Measurements from ENCODE around the gene IL1RAPL2.

The IL1RAPL2 gene

GRCh38 chrX:105464618-105465017, 898.6 kb downstream of the IL1RAPL2 start:
- no peak for DNase-seq (ENCODE audit: low read depth)

GRCh38 chrX:105468741-105469140, 902.7 kb downstream of the IL1RAPL2 start:
- no peak for DNase-seq (ENCODE audit: low read depth)

GRCh38 chrX:105471597-105471996, 905.6 kb downstream of the IL1RAPL2 start:
- no peak for DNase-seq (ENCODE audit: low read depth)

GRCh38 chrX:105475801-105476200, 909.8 kb downstream of the IL1RAPL2 start:
- no peak for DNase-seq (ENCODE audit: low read depth)

GRCh38 chrX:105477351-105477750, 911.4 kb downstream of the IL1RAPL2 start:
- no peak for DNase-seq (ENCODE audit: low read depth)

- no peak for DNase-seq (ENCODE audit: low read depth)
These were observed 914.8 kb downstream of the IL1RAPL2 start for GRCh38 chrX:105480646-105481310.

- no peak for DNase-seq (ENCODE audit: low read depth)
These were observed 917.0 kb downstream of the IL1RAPL2 start for GRCh38 chrX:105483011-105483410.

- DNase-seq (ENCODE audit: low read depth): no peak
These were observed 922.7 kb downstream of the IL1RAPL2 start for GRCh38 chrX:105488716-105489115.

- no peak for DNase-seq (ENCODE audit: low read depth)
These were observed 929.4 kb downstream of the IL1RAPL2 start for GRCh38 chrX:105495376-105495775.

GRCh38 chrX:105502336-105502735, 936.3 kb downstream of the IL1RAPL2 start:
- no peak for DNase-seq (ENCODE audit: low read depth)

GRCh38 chrX:105515561-105515960, 949.6 kb downstream of the IL1RAPL2 start:
- no peak for DNase-seq (ENCODE audit: low read depth)

GRCh38 chrX:105526431-105526830, 960.4 kb downstream of the IL1RAPL2 start:
- no peak for DNase-seq (ENCODE audit: low read depth)

GRCh38 chrX:105527759-105528158, 961.8 kb downstream of the IL1RAPL2 start:
- DNase-seq (ENCODE audit: low read depth): no peak

GRCh38 chrX:105533951-105534350, 968.0 kb downstream of the IL1RAPL2 start:
- DNase-seq (ENCODE audit: low read depth): no peak

- no peak for DNase-seq (ENCODE audit: low read depth)
These were observed 977.3 kb downstream of the IL1RAPL2 start for GRCh38 chrX:105543283-105543682.

GRCh38 chrX:105550043-105550663, 984.2 kb downstream of the IL1RAPL2 start:
- no peak for DNase-seq (ENCODE audit: low read depth)

- no peak for DNase-seq (ENCODE audit: low read depth)
These were observed 986.4 kb downstream of the IL1RAPL2 start for GRCh38 chrX:105552395-105552794.

GRCh38 chrX:105553118-105553517, 987.1 kb downstream of the IL1RAPL2 start:
- DNase-seq (ENCODE audit: low read depth): no peak

- DNase-seq (ENCODE audit: low read depth): no peak
These were observed 998.5 kb downstream of the IL1RAPL2 start for GRCh38 chrX:105564501-105564900.

GRCh38 chrX:105565856-105566255, 999.9 kb downstream of the IL1RAPL2 start:
- no peak for DNase-seq (ENCODE audit: low read depth)

GRCh38 chrX:105567082-105567481, 1001.1 kb downstream of the IL1RAPL2 start:
- DNase-seq (ENCODE audit: low read depth): no peak

GRCh38 chrX:105608745-105609144, 1042.7 kb downstream of the IL1RAPL2 start:
- DNase-seq (ENCODE audit: low read depth): no peak

GRCh38 chrX:105609530-105609929, 1043.5 kb downstream of the IL1RAPL2 start:
- DNase-seq (ENCODE audit: low read depth): no peak

GRCh38 chrX:105610411-105610810, 1044.4 kb downstream of the IL1RAPL2 start:
- no peak for DNase-seq (ENCODE audit: low read depth)
